Astrocyte (in vitro differentiated cells and primary cell): ENCODE data around the gene HCAR1. TPM values are rescaled to one million over a fixed set of nuclear protein-coding genes. Genes with fewer than 3 reads are reported as not detected.
"Not testable (repeated sequence)": the region's sequence is repeated elsewhere in the genome, so short reads cannot be mapped to it uniquely, and the experiment has no call there.

Experiments
- DNase-seq: peaks from one replicate; pipeline ENCODE4 v3.0.0-alpha.2; 2010; ENCODE audit warnings: low read depth
- FAIRE-seq: peaks from 2 replicates; lab custom pipeline; 2011; peaks lifted over from hg19 to GRCh38; lab: Jason Lieb, UNC
- H2AFZ ChIP-seq: 2 replicates; pipeline ENCODE4 v1.6.0; 2012; ENCODE audit warnings: low read depth, low read length, inconsistent platforms
- H3K27ac ChIP-seq: 2 replicates; pipeline ENCODE4 v1.5.1; 2011; ENCODE audit warnings: low read depth, low read length, inconsistent platforms
- H3K27me3 ChIP-seq: 2 replicates; pipeline ENCODE4 v1.6.0; 2011; ENCODE audit warnings: low read length, inconsistent platforms; ENCODE audit not compliant: insufficient read depth
- H3K36me3 ChIP-seq: 2 replicates; pipeline ENCODE4 v1.5.1; 2011; ENCODE audit warnings: low read length, inconsistent platforms; ENCODE audit not compliant: insufficient read depth
- H3K4me1 ChIP-seq: 2 replicates; pipeline ENCODE4 v1.5.1; 2011; ENCODE audit warnings: low read length, inconsistent platforms; ENCODE audit not compliant: insufficient read depth
- H3K4me2 ChIP-seq: 2 replicates; pipeline ENCODE4 v1.6.0; 2012; ENCODE audit warnings: low read length, inconsistent platforms
- H3K4me3 ChIP-seq: 2 replicates; pipeline ENCODE4 v1.5.1; 2011; ENCODE audit warnings: low read depth, mild to moderate bottlenecking, low read length, inconsistent platforms; ENCODE audit not compliant: insufficient read depth
- H3K79me2 ChIP-seq: 2 replicates; pipeline ENCODE4 v1.6.0; 2012; ENCODE audit warnings: mild to moderate bottlenecking, low read length, inconsistent platforms; ENCODE audit not compliant: insufficient read depth
- H3K9ac ChIP-seq: 2 replicates; pipeline ENCODE4 v1.6.0; 2012; ENCODE audit warnings: mild to moderate bottlenecking, low read length, inconsistent platforms
- H3K9me3 ChIP-seq: 2 replicates; pipeline ENCODE4 v1.5.1; 2012; ENCODE audit warnings: low read depth, mild to moderate bottlenecking, low read length, inconsistent platforms; ENCODE audit not compliant: insufficient read depth
- H4K20me1 ChIP-seq: 2 replicates; pipeline ENCODE4 v1.6.0; 2012; ENCODE audit warnings: low read length, inconsistent platforms; ENCODE audit not compliant: insufficient read depth
- H3K27ac Mint-ChIP-seq: one replicate; pipeline ENCODE4 v1.8.0; 2021; ENCODE audit warnings: mild to moderate bottlenecking, mixed read lengths; ENCODE audit not compliant: unreplicated experiment
- H3K27me3 Mint-ChIP-seq: one replicate; pipeline ENCODE4 v1.8.0; 2021; ENCODE audit warnings: low read depth, mixed read lengths; ENCODE audit not compliant: unreplicated experiment
- H3K36me3 Mint-ChIP-seq: one replicate; pipeline ENCODE4 v1.8.0; 2021; ENCODE audit warnings: low read depth, mixed read lengths; ENCODE audit not compliant: unreplicated experiment
- H3K4me1 Mint-ChIP-seq: one replicate; pipeline ENCODE4 v1.8.0; 2021; ENCODE audit warnings: low read depth, mixed read lengths; ENCODE audit not compliant: unreplicated experiment
- H3K4me3 Mint-ChIP-seq: one replicate; pipeline ENCODE4 v1.8.0; 2021; ENCODE audit warnings: mild to moderate bottlenecking, moderate library complexity, mixed read lengths; ENCODE audit not compliant: unreplicated experiment
- H3K9me3 Mint-ChIP-seq: one replicate; pipeline ENCODE4 v1.8.0; 2021; ENCODE audit warnings: mild to moderate bottlenecking, mixed read lengths; ENCODE audit not compliant: unreplicated experiment
- EZH2 ChIP-seq: IDR thresholded peaks from 2 replicates; pipeline ENCODE4 v1.6.1; 2012; ENCODE audit warnings: mild to moderate bottlenecking, low read length, inconsistent platforms; ENCODE audit not compliant: insufficient read depth
- total RNA-seq: library from RNA; stranded (reverse); gene quantifications from 2 replicates; pipeline ENCODE4 v1.2.1, GENCODE V29; 2021
- TF ChIP-seq, protein P1 (sequence below): IDR thresholded peaks from 2 replicates; pipeline ENCODE4 v1.5.1; 2011; ENCODE audit warnings: low read depth, mild to moderate bottlenecking, inconsistent platforms, low read length, moderate library complexity; ENCODE audit not compliant: insufficient read depth

The HCAR1 gene
- total RNA-seq, 1 donor from 2014 or later, result not detected

DNA sequence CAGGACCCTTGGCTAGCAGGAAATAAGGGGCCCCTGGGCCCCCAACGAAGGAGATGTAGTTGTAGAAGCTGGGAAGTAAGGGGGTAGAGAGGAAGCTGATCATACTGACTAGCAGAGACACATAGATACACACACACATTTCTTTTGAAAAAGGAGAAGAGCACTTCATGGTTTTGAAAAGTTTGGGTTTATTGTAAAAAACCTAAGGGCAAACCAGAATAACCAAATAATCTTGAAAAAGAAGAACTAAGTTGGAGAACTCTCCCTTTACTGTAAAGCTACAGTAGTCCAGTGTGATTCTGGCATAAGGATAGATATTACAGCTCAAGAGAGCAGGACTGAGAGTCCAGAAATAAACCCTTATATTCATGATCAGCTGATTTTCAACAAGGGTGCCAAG lies 8.3 kb downstream of the HCAR1 start:
- no peak for FAIRE-seq
- H3K36me3 Mint-ChIP-seq, result no peaks in the 10 kb centered on the region
- H3K4me2 ChIP-seq, result no peak overlapping the region

DNA sequence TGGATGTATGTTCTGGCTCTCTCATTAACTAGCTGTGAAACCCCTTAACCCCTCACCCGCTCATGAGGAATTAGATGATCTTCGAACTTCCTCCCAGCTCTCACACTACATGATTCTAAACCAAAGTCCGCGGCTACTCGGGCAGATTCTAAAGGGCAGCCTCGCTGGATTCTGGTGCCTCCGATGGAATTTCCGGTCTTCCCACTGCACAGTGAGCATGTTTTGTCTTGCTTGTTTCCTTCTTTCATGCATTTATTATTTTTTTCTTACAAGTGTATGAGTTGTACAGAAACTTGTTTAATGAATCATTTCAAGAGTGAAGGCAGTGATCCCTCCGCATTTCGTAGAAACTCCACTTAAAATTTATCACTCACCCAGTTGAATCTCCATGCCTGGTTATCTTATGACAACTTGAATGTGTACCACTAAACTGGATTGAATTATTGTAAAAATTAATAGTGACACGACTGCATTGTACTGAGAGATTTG lies 9.5 kb downstream of the HCAR1 start:
- no peaks in the 10 kb centered on the region for H3K79me2 ChIP-seq
- Mint-ChIP-seq H3K9me3 (no peaks in the 10 kb centered on the region), H3K4me3 (no peak overlapping the region), H3K36me3 (no peaks in the 10 kb centered on the region), H3K27ac (no peak overlapping the region), H3K4me1 (peaks cover 8% of the 10 kb centered on the region), H3K27me3 (peaks cover 3% of the 10 kb centered on the region)
- H3K27me3 ChIP-seq, result no peaks in the 10 kb centered on the region
- no peak overlapping the region for H3K4me3 ChIP-seq
- H2AFZ ChIP-seq, result no peak overlapping the region
- peak overlapping the region; percentile 56 for H3K4me2 ChIP-seq
- DNase-seq (peak; percentile 51), FAIRE-seq (no peak)
- peaks cover 8% of the 10 kb centered on the region for H3K4me1 ChIP-seq
- no peak for TF ChIP-seq EZH2
- TF ChIP-seq, protein P1, sequence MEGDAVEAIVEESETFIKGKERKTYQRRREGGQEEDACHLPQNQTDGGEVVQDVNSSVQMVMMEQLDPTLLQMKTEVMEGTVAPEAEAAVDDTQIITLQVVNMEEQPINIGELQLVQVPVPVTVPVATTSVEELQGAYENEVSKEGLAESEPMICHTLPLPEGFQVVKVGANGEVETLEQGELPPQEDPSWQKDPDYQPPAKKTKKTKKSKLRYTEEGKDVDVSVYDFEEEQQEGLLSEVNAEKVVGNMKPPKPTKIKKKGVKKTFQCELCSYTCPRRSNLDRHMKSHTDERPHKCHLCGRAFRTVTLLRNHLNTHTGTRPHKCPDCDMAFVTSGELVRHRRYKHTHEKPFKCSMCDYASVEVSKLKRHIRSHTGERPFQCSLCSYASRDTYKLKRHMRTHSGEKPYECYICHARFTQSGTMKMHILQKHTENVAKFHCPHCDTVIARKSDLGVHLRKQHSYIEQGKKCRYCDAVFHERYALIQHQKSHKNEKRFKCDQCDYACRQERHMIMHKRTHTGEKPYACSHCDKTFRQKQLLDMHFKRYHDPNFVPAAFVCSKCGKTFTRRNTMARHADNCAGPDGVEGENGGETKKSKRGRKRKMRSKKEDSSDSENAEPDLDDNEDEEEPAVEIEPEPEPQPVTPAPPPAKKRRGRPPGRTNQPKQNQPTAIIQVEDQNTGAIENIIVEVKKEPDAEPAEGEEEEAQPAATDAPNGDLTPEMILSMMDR, result no peak
- H3K9ac ChIP-seq, result no peak overlapping the region
- H3K9me3 ChIP-seq, result no peaks in the 10 kb centered on the region
- H3K36me3 ChIP-seq, result no peaks in the 10 kb centered on the region
- no peaks in the 10 kb centered on the region for H4K20me1 ChIP-seq
- peak overlapping the region; percentile 63 for H3K27ac ChIP-seq

More for the DNA sequence above, 8.3 kb downstream of the HCAR1 start:
- Histone ChIP-seq H3K9ac (no peak overlapping the region), H2AFZ (no peak overlapping the region), H3K79me2 (no peaks in the 10 kb centered on the region), H3K27me3 (no peaks in the 10 kb centered on the region), H3K36me3 (no peaks in the 10 kb centered on the region), H4K20me1 (no peaks in the 10 kb centered on the region), H3K9me3 (no peaks in the 10 kb centered on the region), H3K4me3 (no peak overlapping the region), H3K27ac (no peak overlapping the region), H3K4me1 (peaks cover 10% of the 10 kb centered on the region)
- Mint-ChIP-seq H3K9me3 (no peaks in the 10 kb centered on the region), H3K27me3 (no peaks in the 10 kb centered on the region), H3K27ac (no peak overlapping the region), H3K4me3 (no peak overlapping the region), H3K4me1 (peaks cover 9% of the 10 kb centered on the region)
- DNase-seq, result no peak
- no peak for TF ChIP-seq EZH2
- TF ChIP-seq, protein P1, result no peak

DNA sequence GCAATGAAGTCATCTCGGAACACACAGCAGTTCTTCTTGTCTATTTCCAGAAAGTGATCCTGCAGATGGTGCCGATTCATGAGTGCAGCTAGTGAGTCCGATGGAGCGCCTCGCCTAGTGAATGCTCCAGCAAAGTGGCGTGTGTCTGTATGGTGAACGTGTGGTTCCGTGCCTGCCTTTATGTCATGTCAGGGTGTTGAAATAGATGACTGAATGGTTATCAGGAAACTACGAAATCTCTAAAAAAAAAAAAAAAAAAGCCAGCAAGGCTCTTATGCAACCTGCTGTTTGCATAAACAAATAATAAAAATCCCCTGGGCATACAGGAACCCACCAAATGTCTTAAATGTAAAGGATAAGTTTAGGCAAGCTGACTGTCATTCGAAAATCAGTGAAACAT lies 14.0 kb downstream of the HCAR1 start, which contains the start of gene HCAR3:
Gene HCAR3, minus strand, starts transcription at position 154 of the 400 bp plus-strand sequence. Its CDS starts 74 bp downstream, at position 80.
- not testable (repeated sequence) for H3K27me3 Mint-ChIP-seq, H3K79me2 ChIP-seq, H3K4me1 Mint-ChIP-seq, H3K4me2 ChIP-seq, H3K27ac Mint-ChIP-seq, DNase-seq, FAIRE-seq, H3K9me3 ChIP-seq, H3K4me3 ChIP-seq, H3K27me3 ChIP-seq, H2AFZ ChIP-seq, H3K36me3 ChIP-seq, H4K20me1 ChIP-seq, H3K36me3 Mint-ChIP-seq, H3K4me1 ChIP-seq, H3K4me3 Mint-ChIP-seq, H3K9me3 Mint-ChIP-seq, H3K9ac ChIP-seq, H3K27ac ChIP-seq

DNA sequence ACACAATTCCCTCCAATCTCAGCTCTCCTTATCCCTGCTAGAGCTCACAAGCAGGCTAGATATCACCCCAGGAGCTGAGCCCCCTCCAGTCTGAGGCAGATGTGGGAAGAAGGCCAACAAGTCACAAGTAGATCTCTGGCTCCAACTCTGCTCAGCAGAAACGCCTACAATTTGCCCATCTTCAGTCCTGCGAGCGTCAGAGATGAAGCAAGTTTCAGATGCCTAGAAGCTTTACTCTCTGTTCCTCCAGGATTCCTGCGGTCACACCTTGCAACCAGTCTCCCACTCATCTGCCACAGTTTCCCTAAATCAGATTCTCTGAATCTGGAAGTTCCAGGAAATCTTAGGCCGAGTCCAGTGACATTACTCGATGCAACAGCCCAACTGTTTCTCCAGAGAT lies 15.4 kb downstream of the HCAR1 start:
- H2AFZ ChIP-seq, H3K4me3 Mint-ChIP-seq, H3K9me3 ChIP-seq, H3K36me3 Mint-ChIP-seq, H3K27ac ChIP-seq, H4K20me1 ChIP-seq, H3K9me3 Mint-ChIP-seq, H3K79me2 ChIP-seq, H3K9ac ChIP-seq, H3K36me3 ChIP-seq, DNase-seq, H3K4me1 Mint-ChIP-seq, H3K27me3 ChIP-seq, H3K27ac Mint-ChIP-seq, H3K4me2 ChIP-seq, FAIRE-seq, H3K4me1 ChIP-seq, H3K4me3 ChIP-seq, H3K27me3 Mint-ChIP-seq: not testable (repeated sequence)

DNA sequence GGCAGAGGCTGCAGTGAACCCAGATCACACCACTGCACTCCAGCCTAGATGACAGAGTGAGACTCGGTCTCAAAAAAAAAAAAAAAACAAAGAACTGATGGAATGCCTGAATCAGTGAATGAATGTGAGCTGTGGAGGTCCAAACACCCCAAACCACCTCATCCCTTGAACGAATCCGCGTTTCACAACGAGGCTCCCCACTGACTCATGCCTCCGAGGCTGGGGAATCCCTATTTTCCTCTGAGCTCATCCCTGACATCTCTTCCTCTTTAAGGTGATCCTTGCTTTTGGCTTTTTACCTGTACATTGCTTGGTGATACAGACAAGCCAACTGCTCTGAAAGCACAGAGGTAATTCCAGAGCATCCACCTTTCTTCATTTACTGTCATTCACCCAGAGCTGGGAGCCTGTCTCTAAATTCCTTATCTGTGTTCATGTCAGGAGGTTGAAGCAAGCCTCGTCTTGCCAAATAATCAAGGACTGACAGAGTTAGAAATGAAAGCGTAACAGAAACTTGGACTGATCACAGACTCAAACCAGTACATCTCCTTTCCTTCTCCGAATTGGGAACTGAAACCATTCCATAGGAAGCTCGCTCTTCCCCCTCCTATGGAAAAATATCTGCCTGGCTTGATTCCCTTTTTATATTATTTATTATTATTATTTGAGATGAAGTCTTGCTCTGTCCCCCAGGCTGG lies 17.0 kb downstream of the HCAR1 start:
- not testable (repeated sequence) for H3K9ac ChIP-seq, H3K9me3 Mint-ChIP-seq, H3K27ac Mint-ChIP-seq, H3K4me3 Mint-ChIP-seq, H3K4me1 Mint-ChIP-seq, H3K4me3 ChIP-seq, H3K36me3 ChIP-seq, H3K4me2 ChIP-seq, H3K9me3 ChIP-seq, H3K4me1 ChIP-seq, FAIRE-seq, H3K27me3 Mint-ChIP-seq, H3K27ac ChIP-seq, H3K79me2 ChIP-seq, H3K27me3 ChIP-seq, DNase-seq, H4K20me1 ChIP-seq, H2AFZ ChIP-seq, H3K36me3 Mint-ChIP-seq
